HepG2 (cell line): Measurements from ENCODE around the gene RPL11. TPM values are rescaled to one million over a fixed set of nuclear protein-coding genes. Genes with fewer than 3 reads are reported as not detected.

Experiments
- CREM ChIP-seq, 2 experiments: sonication (generic) in 1 of 2; formaldehyde crosslinking in 1 of 2; IDR thresholded peaks; 2 replicates each; pipeline versions ENCODE4 v1.4.0 to v1.6.1; 2016 to 2020; ENCODE audit warnings: antibody characterized with exemption in 1 of 2, mild to moderate bottlenecking in 1 of 2, missing genetic modification reagents in 1 of 2
- DR1 ChIP-seq: sonication (generic); formaldehyde crosslinking; IDR thresholded peaks from 2 replicates; pipeline ENCODE4 v1.8.0; 2021; ENCODE audit warnings: mild to moderate bottlenecking, missing genetic modification reagents, inconsistent platforms
- GABPA ChIP-seq, 2 experiments: IDR thresholded peaks; 2 replicates each; pipeline ENCODE4 v1.6.1; 2011 to 2016; ENCODE audit warnings: low read depth in 2 of 2, low read length in 1 of 2, missing biosample characterization in 1 of 2, missing genetic modification characterization in 1 of 2
- MYPOP ChIP-seq: sonication (generic); formaldehyde crosslinking; IDR thresholded peaks from 2 replicates; pipeline ENCODE4 v1.8.1; 2023; ENCODE audit warnings: mild to moderate bottlenecking, moderate library complexity, missing genetic modification reagents
- NFIB ChIP-seq: sonication (generic); formaldehyde crosslinking; IDR thresholded peaks from 2 replicates; pipeline ENCODE4 v1.9.0; 2021; ENCODE audit warnings: missing genetic modification reagents, mild to moderate bottlenecking, borderline replicate concordance
- NR1H2 ChIP-seq: sonication (generic); formaldehyde crosslinking; IDR thresholded peaks from 2 replicates; pipeline ENCODE4 v1.8.1; 2022; ENCODE audit warnings: low read depth, missing genetic modification reagents, borderline replicate concordance
- NR2F1 ChIP-seq, 2 experiments: fragments of 450-650 bp in 1 of 2; formaldehyde crosslinking in 1 of 2; IDR thresholded peaks; 2 replicates each; pipeline versions ENCODE4 v1.5.0 to v1.6.1; 2016 to 2020; ENCODE audit warnings: mild to moderate bottlenecking in 1 of 2, missing compliant biosample characterization in 1 of 2, missing genetic modification reagents in 1 of 2, moderate library complexity in 1 of 2
- NR2F6 ChIP-seq, 2 experiments: IDR thresholded peaks; 2 replicates each; pipeline ENCODE4 v1.6.1; 2016; ENCODE audit warnings: antibody characterized with exemption in 1 of 2, mild to moderate bottlenecking in 1 of 2
- PHF21A ChIP-seq: sonication (generic); formaldehyde crosslinking; IDR thresholded peaks from 2 replicates; pipeline ENCODE4 v1.5.0; 2020; ENCODE audit warnings: mild to moderate bottlenecking, missing genetic modification reagents
- REL ChIP-seq: sonication (generic); formaldehyde crosslinking; conservative IDR thresholded peaks from 2 replicates; pipeline ENCODE4 v1.8.0; 2022; ENCODE audit warnings: mild to moderate bottlenecking, missing genetic modification reagents, moderate library complexity
- RNF2 ChIP-seq: fragments of 450-650 bp; conservative IDR thresholded peaks from 2 replicates; pipeline ENCODE4 v1.6.1; 2016; ENCODE audit warnings: low read depth
- SATB2 ChIP-seq: sonication (generic); formaldehyde crosslinking; IDR thresholded peaks from 2 replicates; pipeline ENCODE4 v1.5.0; 2020; ENCODE audit warnings: missing genetic modification reagents
- SOX13 ChIP-seq, 3 experiments: fragments of 450-650 bp in 1 of 3; sonication (generic) in 1 of 3; formaldehyde crosslinking in 1 of 3; IDR thresholded peaks in 2 of 3; conservative IDR thresholded peaks in 1 of 3; 2 replicates each; pipeline versions ENCODE4 v1.5.0 to v1.6.1; 2016 to 2020; ENCODE audit warnings: antibody characterized with exemption in 1 of 3, mild to moderate bottlenecking in 1 of 3, missing compliant biosample characterization in 1 of 3, missing genetic modification reagents in 1 of 3, moderate library complexity in 1 of 3
- THAP8 ChIP-seq: sonication (generic); formaldehyde crosslinking; IDR thresholded peaks from 2 replicates; pipeline ENCODE4 v1.5.1; 2020; ENCODE audit warnings: missing genetic modification reagents, mild to moderate bottlenecking, borderline replicate concordance
- UBTF ChIP-seq: sonication (generic); formaldehyde crosslinking; IDR thresholded peaks from 2 replicates; pipeline ENCODE4 v1.4.0; 2020; ENCODE audit warnings: mild to moderate bottlenecking, missing genetic modification reagents
- YEATS2 ChIP-seq: sonication (generic); formaldehyde crosslinking; IDR thresholded peaks from 2 replicates; pipeline ENCODE4 v1.4.0; 2020; ENCODE audit warnings: missing genetic modification reagents, borderline replicate concordance
- ZMYM4 ChIP-seq: sonication (generic); formaldehyde crosslinking; IDR thresholded peaks from 2 replicates; pipeline ENCODE4 v1.8.1; 2023; ENCODE audit warnings: mild to moderate bottlenecking, missing genetic modification reagents
- ZNF143 ChIP-seq: sonication (generic); formaldehyde crosslinking; IDR thresholded peaks from 2 replicates; pipeline ENCODE4 v1.4.0; 2020; ENCODE audit warnings: missing genetic modification reagents
- ZNF329 ChIP-seq: sonication (generic); formaldehyde crosslinking; IDR thresholded peaks from 2 replicates; pipeline ENCODE4 v1.9.0; 2021; ENCODE audit warnings: low read depth, mild to moderate bottlenecking, missing genetic modification reagents
- polyA plus RNA-seq, 8 experiments: library from polyadenylated mRNA; depleted of rRNA in 3 of 8; stranded (reverse) in 7 of 8; unstranded in 1 of 8; fragments of >200 nt; fragmentation: Illumina TruSeq in 4 of 8; extraction: Trizol in 4 of 8; gene quantifications; 2 replicates each; pipeline versions ENCODE4 v1.2.1 to v1.2.3, GENCODE V29; 2011 to 2016; ENCODE audit warnings: low read depth in 4 of 8, missing spikeins in 1 of 8, mixed read lengths in 1 of 8; ENCODE audit not compliant: insufficient read depth in 1 of 8
- total RNA-seq, 5 experiments: library from RNA; depleted of rRNA; stranded (reverse); fragments of >200 nt; fragmentation: Illumina TruSeq; extraction: Trizol; gene quantifications; 2 replicates each; pipeline ENCODE4 v1.2.3, GENCODE V29; 2016; ENCODE audit warnings: low read depth in 1 of 5
- TF ChIP-seq, protein P1 (sequence below): sonication (generic); formaldehyde crosslinking; IDR thresholded peaks from 2 replicates; pipeline ENCODE4 v1.4.0; 2020; ENCODE audit warnings: missing genetic modification reagents
- TF ChIP-seq, protein P2 (sequence below): sonication (generic); formaldehyde crosslinking; IDR thresholded peaks from 2 replicates; pipeline ENCODE4 v1.4.0; 2020; ENCODE audit warnings: mild to moderate bottlenecking, missing genetic modification reagents

Gene RPL11
- total and polyA plus RNA-seq, 2 of the 13 experiments (the other 11 are each of a cell fraction or from before 2014, with no cell fraction given) = 1,682 to 2,010 TPM

- no peak for TF ChIP-seq DR1 (CRISPR knock-in tag)
- TF ChIP-seq, protein P1, sequence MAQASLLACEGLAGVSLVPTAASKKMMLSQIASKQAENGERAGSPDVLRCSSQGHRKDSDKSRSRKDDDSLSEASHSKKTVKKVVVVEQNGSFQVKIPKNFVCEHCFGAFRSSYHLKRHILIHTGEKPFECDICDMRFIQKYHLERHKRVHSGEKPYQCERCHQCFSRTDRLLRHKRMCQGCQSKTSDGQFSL (CRISPR knock-in tag) = no peak
- no peak for TF ChIP-seq CREM (IDR thresholded peaks at IDR 0.05)
- no peak for TF ChIP-seq CREM (CRISPR knock-in tag; IDR thresholded peaks at IDR 0.05)
- TF ChIP-seq, protein P2, sequence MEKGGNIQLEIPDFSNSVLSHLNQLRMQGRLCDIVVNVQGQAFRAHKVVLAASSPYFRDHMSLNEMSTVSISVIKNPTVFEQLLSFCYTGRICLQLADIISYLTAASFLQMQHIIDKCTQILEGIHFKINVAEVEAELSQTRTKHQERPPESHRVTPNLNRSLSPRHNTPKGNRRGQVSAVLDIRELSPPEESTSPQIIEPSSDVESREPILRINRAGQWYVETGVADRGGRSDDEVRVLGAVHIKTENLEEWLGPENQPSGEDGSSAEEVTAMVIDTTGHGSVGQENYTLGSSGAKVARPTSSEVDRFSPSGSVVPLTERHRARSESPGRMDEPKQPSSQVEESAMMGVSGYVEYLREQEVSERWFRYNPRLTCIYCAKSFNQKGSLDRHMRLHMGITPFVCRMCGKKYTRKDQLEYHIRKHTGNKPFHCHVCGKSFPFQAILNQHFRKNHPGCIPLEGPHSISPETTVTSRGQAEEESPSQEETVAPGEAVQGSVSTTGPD (CRISPR knock-in tag) = no peak
- TF ChIP-seq UBTF = no peak
- no peak for TF ChIP-seq NR2F6 (IDR thresholded peaks at IDR 0.05)
- no peak for TF ChIP-seq NR2F6 (CRISPR knock-in tag; IDR thresholded peaks at IDR 0.05)
- no peak for TF ChIP-seq NR2F1 (CRISPR knock-in tag; IDR thresholded peaks at IDR 0.05)
- TF ChIP-seq REL = no peak
- no peak for TF ChIP-seq ZNF143
- no peak for TF ChIP-seq SATB2 (CRISPR knock-in tag)
- TF ChIP-seq ZMYM4 (CRISPR knock-in tag) = no peak
- no peak for TF ChIP-seq GABPA (IDR thresholded peaks at IDR 0.05; ENCODE audit: low read depth, low read length)
- TF ChIP-seq GABPA (CRISPR knock-in tag; IDR thresholded peaks at IDR 0.05; ENCODE audit: low read depth) = no peak
- no peak for TF ChIP-seq MYPOP (CRISPR knock-in tag)
- TF ChIP-seq ZNF329 (CRISPR knock-in tag) = no peak
- no peak for TF ChIP-seq SOX13 (IDR thresholded peaks at IDR 0.05)
- TF ChIP-seq SOX13 (CRISPR knock-in tag; conservative IDR thresholded peaks at IDR 0.05 in 1 of 2, IDR thresholded peaks at IDR 0.05 in 1 of 2) = peak in 1 of 2 experiments; percentile 68; a peak in 2 of 4 replicates
- TF ChIP-seq PHF21A (CRISPR knock-in tag) = 0 out of 2 replicates have a peak, but pooled peaks have one; percentile 39
- no peak for TF ChIP-seq RNF2
- no peak for TF ChIP-seq THAP8 (CRISPR knock-in tag)
- TF ChIP-seq YEATS2 = no peak
- no peak for TF ChIP-seq NFIB (CRISPR knock-in tag)
- TF ChIP-seq NR1H2 (CRISPR knock-in tag) = no peak
These were observed 13.4 kb downstream of the RPL11 start (continued) for GRCh38 chr1:23704834-23705495.
